H1 (cell line): Measurements from ENCODE around the gene USP13.

Experiments used
- BCL11A ChIP-seq, 2 experiments: IDR thresholded peaks; one replicate each; pipeline ENCODE4 v1.6.1; 2011; ENCODE audit warnings: low read depth in 2 of 2, low read length in 2 of 2, mild to moderate bottlenecking in 2 of 2
- CTCF ChIP-seq, 3 experiments: IDR thresholded peaks; 1 replicate in 2 of 3; 2 replicates in 1 of 3; pipeline versions ENCODE4 v1.5.1 to v1.6.1; 2011; ENCODE audit warnings: low read length in 3 of 3, mild to moderate bottlenecking in 3 of 3, inconsistent platforms in 2 of 3, low read depth in 1 of 3, moderate library complexity in 1 of 3; ENCODE audit not compliant: insufficient read depth in 1 of 3; ENCODE audit errors: control extremely low read depth in 1 of 3
- EP300 ChIP-seq, 2 experiments: IDR thresholded peaks; 1 replicate in 1 of 2; 2 replicates in 1 of 2; pipeline ENCODE4 v1.6.1; 2011 to 2012; ENCODE audit warnings: low read depth in 2 of 2, low read length in 2 of 2, mild to moderate bottlenecking in 2 of 2, borderline replicate concordance in 1 of 2, inconsistent platforms in 1 of 2, moderate library complexity in 1 of 2
- EZH2 ChIP-seq: fragments of 200-600 bp; sonication (generic); IDR thresholded peaks from 2 replicates; pipeline ENCODE4 v1.7.1; 2012; ENCODE audit warnings: low read depth, mild to moderate bottlenecking, moderate library complexity, low read length, inconsistent platforms; ENCODE audit not compliant: severe bottlenecking
- GABPA ChIP-seq: IDR thresholded peaks from 2 replicates; pipeline ENCODE4 v1.6.1; 2011; ENCODE audit warnings: mild to moderate bottlenecking, low read length, moderate library complexity, borderline replicate concordance; ENCODE audit not compliant: insufficient read depth
- POLR2A ChIP-seq, 2 experiments: IDR thresholded peaks; 1 replicate in 1 of 2; 2 replicates in 1 of 2; pipeline ENCODE4 v1.6.1; 2011; ENCODE audit warnings: low read depth in 2 of 2, low read length in 2 of 2, mild to moderate bottlenecking in 2 of 2; ENCODE audit errors: control extremely low read depth in 1 of 2
- SP1 ChIP-seq: IDR thresholded peaks from 2 replicates; pipeline ENCODE4 v1.6.1; 2011; ENCODE audit warnings: low read depth, low read length
- TCF12 ChIP-seq: IDR thresholded peaks from 2 replicates; pipeline ENCODE4 v1.6.1; 2011; ENCODE audit warnings: low read depth, mild to moderate bottlenecking, low read length

GRCh38 chr3:179700716-179701115 is 47.9 kb downstream of the USP13 start:
- TF ChIP-seq GABPA: no peak
- TF ChIP-seq CTCF (IDR thresholded peaks at IDR 0.05; ENCODE audit: control extremely low read depth in 1 of 3, insufficient read depth in 1 of 3, low read depth in 1 of 3, low read length in 3 of 3): no peak
- no peak for TF ChIP-seq TCF12
- no peak for TF ChIP-seq POLR2A (IDR thresholded peaks at IDR 0.05; ENCODE audit: control extremely low read depth in 1 of 2, low read depth in 2 of 2, low read length in 2 of 2)
- TF ChIP-seq SP1: no peak
- no peak for TF ChIP-seq EZH2
- no peak for TF ChIP-seq EP300 (IDR thresholded peaks at IDR 0.05; ENCODE audit: borderline replicate concordance in 1 of 2, low read depth in 2 of 2, low read length in 2 of 2)
- no peak for TF ChIP-seq BCL11A (IDR thresholded peaks at IDR 0.05; ENCODE audit: low read depth in 2 of 2, low read length in 2 of 2)
